Fibroblast of skin of abdomen (primary cell): ENCODE results near the gene IGIP.

Experiments
- DNase-seq: peaks from one replicate; pipeline ENCODE4 v3.0.0-alpha.2; 2013

Gene IGIP

DNA sequence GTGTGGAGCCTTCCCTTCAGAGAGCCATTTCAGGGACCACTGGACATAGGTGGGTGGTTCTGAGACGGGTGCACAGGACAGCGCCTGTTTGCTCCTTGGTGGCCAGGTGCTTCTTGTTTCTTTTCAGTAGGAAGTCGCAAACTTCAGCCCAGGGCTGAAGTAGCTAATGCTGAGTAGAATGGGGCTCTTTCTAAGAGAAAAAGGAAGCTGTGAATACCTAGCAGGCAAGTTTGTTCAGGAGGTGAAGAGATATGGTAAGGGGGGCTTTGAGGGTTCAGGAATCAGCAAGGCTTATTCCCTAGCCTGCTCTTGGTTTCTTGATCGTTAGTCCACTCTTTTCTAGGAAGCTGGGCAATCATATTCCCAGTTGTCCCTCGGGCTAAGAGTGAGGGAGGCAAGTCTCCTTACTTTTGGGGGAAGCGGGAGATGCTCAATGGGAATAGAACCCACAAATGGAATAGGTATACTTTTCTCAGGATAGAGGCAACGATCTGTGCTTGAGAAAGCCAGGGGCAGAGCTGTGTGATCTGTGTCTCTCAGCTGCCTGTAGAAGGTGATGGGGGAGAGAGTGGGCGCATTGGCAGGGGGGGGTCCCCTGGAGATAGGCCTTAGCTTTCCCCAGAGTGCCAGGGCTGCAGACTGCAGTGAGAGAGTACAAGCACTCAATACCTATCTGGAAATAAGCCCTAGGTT lies 13.7 kb upstream of the IGIP start:
- no peak for DNase-seq

DNA sequence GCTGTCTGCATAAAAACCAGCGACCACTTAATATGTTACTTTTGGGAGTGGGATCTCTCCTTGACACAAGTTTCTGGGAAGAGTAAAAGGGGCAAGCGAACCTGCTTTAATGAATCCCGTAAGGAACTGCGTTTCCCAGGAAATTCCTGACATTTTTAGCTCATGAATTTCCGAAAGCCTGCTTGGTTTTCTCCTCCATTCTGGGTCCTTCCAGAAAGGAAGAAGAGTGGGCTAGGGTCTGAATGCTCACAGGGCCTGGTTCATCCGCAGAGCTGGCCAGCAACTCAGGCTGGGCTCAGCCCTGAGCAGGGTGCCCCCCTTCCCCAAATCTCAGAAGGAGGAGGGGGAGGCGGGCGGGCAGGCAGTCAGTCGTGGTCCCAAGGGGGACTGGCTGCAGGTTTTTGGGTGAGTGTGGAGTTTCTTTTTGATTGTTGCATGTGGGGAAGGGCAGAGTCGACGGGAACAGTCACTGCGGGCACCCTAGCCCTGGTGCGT lies 13.0 kb upstream of the IGIP start:
- DNase-seq: peak; percentile 60

DNA sequence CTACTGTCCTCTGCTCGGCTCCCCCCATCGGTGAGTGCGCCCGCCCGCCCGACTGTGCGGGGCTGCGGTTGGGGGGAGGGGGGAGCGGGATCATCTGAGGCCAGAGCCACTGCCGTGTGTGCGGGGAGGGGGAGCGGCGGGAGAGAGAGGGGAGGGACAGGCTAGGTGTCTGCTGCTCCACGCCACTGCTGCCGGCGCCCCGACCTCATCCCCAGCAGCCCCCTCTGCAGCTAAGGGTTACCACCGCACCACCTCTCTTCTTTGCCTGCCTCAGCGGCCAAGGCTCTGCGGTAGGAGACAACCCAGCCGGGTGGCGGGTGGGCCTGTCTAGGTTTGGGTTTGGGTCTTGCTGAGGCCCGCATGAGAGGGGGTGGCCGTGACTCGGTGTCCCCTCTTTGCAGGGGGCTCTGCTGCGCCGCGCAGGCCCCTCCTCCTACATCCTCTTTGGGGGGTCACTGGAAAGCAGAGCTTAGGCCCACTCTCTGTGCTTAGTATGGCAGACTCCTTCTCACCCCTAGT lies 12.5 kb upstream of the IGIP start:
- DNase-seq: peak; percentile 24

DNA sequence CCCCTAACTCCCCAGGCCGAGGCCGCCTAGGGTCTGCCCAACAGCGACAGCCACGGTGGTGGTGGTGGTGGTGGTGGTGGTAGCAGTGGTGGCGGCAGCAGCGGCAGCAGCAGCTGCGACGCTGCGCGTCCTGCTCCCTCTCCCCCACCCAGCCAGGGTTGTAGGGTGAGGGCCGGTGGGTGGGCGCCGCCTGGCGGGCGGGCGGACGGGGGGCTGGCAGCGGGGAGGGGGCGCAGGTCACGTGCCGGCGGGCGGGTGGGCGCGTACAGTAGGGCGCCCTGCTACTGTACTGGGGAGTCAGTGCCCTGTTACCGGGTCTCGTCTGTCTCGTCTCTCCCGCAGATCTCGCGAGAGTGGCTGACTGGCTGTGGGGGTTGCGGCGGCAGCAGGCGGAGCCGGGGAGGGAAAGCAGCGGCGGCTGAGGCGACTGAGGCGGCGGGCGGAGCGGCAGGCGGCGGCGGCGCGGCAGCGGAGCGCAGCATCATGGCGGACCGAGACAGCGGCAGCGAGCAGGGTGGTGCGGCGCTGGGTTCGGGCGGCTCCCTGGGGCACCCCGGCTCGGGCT lies 12.0 kb upstream of the IGIP start, which contains the start of gene PURA:
Gene PURA, plus strand, starts transcription at position 411 of the 565 bp plus-strand sequence. Its CDS starts 73 bp downstream, at position 484.
- DNase-seq: peak; percentile 96

DNA sequence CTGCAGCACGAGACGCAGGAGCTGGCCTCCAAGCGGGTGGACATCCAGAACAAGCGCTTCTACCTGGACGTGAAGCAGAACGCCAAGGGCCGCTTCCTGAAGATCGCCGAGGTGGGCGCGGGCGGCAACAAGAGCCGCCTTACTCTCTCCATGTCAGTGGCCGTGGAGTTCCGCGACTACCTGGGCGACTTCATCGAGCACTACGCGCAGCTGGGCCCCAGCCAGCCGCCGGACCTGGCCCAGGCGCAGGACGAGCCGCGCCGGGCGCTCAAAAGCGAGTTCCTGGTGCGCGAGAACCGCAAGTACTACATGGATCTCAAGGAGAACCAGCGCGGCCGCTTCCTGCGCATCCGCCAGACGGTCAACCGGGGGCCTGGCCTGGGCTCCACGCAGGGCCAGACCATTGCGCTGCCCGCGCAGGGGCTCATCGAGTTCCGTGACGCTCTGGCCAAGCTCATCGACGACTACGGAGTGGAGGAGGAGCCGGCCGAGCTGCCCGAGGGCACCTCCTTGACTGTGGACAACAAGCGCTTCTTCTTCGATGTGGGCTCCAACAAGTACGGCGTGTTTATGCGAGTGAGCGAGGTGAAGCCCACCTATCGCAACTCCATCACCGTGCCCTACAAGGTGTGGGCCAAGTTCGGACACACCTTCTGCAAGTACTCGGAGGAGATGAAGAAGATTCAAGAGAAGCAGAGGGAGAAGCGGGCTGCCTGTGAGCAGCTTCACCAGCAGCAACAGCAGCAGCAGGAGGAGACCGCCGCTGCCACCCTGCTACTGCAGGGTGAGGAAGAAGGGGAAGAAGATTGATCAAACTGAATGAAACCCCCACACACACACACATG lies 11.2 kb upstream of the IGIP start:
- DNase-seq: peak; percentile 37

DNA sequence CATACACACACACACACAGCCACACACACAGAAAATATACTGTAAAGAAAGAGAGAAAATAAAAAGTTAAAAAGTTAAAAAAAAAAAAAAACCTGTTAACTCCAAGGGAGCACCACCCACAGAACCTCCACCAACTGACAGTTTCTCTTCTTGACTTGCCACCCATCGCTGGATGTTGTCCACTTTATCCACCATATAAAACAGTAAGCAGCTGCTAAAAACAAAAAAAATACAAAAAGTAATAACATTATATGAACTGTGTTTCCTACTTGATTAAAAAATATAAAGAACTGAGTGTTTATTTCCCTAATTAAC lies 10.6 kb upstream of the IGIP start:
- no peak for DNase-seq

DNA sequence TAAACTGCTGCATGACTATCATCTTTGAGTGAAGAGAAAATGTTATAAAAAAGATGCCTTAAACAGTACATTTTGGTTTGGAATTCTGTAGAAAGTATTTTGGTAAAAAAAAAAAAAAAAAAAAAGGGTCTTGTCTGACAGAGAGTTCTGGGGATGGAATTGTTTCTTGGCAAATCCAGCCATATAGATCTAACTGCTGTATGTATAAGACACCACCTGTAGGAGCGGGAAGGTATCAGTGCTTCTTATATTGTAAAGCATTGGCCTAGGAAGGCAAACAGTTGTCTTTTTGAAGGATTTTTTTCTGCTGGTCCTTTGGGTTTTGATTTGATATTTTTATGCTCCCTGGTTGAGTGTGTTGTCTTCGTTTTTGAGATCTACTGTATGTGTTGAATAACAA lies 9.0 kb upstream of the IGIP start:
- no peak for DNase-seq

DNA sequence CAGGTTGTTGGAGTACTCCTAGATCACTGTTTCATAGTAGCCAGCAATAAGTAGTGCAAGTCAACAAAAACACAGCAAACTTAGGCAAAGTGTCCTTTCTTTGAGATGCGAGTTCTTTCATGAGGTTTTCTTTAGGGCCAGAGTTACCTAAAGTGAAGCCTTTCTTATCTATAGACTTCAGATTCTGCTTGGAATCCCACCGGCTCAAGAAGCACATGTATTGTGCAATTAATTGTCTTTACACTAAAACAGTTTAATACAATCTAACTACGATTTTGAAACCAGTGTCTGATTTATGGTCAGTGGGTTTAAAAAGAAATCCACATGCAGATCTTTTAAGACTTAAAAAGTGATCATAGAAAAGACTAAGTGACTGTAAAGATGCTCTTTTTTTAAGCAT lies 8.2 kb upstream of the IGIP start:
- no peak for DNase-seq

DNA sequence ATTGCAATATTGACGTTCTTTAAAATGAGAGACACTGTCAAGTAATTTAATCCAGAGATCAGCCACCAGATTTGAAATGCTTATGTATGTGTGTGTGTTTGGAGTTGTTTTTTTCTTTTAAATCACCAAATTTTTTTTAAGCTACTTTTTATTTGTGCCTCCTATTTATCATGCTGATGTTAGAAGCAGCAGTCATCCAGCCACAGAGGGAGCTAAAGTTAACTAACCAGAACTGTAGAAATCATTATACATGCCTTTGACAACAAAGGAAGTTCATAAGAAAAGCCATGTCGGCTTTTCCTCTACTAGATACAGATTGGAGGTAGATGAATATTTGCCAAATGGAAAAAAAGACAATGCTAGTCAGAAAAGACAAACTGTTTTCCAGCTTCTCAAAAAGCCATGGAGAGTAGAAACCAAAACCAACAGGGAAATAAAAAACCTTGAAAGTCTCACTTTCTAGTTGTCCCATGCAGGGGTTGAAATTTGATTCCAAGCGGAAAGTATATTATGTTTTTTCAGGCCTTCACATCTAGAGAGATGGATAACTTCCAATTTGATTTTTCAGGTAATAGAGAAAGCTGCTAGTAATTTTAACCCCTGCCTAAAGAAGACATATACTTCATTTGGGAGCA lies 7.3 kb upstream of the IGIP start:
- DNase-seq: no peak

DNA sequence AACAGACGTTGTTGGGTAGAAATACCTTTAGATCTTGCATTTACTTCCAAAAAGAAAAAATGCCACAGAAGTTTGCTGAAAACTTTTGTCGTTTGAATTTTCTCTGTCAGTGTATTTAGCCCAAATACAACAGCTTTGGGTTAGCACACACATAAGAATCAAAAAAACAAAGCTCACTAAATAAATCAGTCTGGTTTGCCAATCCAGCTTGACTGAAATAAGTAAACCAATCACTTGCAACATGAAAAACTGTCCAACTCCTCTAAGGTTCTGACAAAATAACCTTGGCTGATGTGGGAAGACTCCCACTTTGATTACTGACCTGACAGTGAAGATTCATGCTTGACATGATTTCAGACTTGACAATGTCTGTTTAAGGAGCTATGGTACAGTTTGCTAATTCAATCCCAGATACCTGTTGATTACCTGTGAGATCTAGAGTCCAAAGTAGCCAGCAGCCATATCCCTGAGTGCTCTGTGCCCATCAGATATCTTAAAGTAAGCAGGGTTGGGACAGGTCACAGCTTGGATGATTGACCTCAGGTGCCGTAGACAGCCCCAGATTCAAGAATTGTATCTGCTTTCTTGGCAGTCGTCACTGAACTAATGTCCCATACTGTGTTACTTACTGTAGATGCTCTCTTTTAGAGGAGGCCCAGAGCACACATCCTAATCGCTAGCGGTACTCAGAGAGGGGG lies 727 bp downstream of the IGIP start:
- no peak for DNase-seq

DNA sequence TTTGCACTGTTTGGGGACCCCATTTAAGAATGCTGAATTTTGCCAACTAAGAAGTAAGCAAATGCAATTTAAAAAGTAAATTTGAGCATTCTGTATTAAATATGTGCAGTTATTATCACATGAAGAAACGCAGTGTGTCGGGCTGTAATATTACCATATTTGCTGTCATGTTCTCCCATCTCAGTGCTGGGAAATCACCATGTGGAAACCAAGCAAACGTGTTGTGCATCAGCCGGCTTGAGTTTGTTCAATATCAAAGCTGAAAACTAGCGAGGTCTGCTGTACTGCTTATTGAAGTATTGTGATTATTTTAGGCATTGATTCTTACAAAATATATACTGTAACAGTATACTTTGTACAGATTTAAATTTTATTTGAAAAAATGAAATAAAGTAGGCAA lies 2.6 kb downstream of the IGIP start:
- DNase-seq: no peak

DNA sequence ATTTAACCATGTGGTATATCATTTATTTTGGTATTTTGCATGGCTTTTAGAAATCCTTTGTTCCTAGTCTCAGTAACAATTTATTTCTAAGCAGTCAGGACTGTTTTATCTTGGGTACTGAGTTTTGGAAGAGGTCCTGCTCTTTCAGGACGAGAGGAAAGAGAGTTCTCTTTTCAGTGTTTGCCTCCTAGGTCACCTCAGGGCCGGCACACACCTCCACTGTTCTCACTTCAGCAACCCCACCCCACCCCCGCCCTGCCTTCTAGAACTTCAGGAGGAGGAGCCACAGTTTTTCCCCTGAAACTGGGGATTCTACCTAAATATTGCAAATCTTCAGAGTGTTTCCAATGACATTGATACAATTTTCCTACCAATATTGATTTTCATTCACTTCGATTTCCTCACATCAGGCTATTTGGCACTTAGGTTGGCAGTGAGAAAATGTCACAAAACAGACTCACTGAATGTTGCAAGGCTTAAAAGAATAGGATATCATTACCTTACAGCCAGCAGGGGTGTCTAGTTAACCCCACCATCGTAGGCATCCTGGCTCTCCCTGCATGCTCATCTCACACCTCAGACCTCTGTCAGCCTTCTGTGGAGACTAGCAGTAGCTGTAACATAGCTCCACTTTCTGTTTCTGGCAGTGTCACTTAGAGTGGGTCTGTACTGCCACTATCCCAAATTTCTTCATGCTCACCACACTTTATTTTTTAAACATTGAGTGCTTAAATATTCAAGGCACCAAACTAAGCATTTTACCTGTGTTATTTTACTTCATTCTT lies 5.4 kb downstream of the IGIP start:
- no peak for DNase-seq

DNA sequence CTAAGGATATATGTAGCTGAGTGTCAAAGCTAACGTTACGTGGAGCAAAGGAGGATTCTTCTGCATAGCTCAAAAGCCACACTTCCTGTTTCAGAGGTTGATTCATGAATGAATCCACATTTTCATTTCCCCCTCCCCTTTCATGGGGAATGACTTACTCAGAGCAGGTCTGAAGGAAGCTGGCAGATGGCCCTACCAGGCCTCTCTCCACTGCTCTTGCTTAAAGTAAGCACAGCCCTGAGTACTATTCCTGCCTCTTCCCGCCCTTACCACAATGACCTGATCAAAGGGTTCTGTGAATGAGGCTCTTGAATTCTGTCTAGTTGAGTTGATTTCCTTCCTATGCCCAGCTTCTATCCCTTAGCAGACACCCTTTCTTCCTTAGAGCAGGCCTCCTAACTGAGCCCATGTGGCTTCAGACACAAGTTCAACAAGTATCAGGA lies 6.3 kb downstream of the IGIP start:
- DNase-seq: peak; percentile 96

DNA sequence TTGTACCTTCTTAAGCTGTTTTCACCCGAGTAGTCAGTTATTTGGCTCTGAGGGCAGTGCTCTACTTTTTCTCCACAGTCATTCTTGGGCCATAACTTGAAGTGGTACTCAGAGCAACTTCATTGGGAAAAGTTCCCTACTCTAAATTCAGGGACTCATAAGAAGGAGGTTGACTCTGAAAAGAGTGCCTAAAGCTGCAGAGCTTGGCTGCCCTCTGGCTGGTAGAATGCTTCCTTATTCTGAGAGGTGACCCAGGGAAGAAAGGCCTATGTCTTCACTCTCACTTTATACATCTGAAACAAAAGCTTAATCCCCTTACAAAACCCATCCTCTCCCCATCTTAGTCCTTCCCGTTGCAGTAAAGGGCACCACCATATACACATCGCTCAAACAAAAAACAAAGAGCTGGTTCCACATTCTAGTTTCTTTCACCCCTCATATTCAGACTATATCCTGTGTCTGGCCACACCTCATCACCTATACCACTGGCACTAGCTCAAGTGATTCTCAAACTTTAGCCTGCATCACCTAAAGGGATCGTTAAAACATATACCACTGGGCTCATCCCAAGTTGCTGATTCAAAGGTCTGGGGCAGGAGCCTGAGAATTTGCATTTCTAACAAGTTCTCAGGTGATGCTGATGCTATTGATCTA lies 7.9 kb downstream of the IGIP start:
- no peak for DNase-seq

DNA sequence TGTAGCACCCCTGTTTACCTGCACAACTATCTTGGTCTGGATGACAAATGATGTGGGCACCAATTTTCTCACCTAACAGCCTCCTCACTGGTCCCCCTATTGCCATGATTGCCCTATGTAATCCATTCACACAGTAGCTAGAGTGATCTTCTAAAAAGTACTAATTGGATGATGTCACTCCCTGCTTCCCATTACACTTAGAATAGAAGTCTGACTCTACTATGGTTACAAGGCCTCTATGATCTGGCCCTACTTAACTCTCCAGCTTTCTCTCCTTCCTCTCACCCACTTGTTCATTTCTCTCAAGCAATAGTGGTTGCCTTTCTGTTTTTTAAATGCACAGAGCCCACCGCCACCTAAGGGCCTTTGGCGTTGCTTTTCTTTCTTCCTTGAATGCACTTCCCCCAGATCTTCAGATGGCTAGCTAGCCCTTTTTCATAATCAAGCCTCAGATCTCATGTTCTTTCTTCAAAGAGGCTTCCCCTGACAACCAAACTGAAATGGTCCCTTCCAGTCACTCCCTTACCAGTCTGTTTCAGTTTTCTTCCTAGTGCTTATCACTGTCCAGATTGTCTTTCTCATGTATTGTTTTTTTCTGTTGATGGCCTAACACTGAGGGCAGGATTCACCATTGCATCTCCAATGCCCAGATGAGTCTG lies 8.7 kb downstream of the IGIP start:
- no peak for DNase-seq

DNA sequence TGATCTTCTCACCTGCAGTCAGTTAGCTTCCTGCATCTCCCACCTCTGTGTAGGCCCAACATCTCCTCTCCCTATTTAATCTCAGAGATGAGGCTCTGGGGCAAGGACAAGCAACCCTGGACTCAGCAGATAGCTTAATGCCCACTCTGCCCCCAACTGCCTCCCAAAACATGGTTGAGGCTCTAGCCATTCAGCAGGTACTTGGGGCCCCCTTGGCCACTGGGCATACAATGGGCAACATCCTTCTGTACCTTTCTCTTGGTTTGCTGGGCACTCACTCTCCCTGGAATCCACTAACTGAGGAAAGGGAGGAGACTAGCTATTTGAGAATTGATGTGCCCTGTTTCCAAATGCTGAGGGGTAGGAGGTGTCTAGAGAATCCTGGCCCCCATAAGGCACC lies 9.4 kb downstream of the IGIP start:
- DNase-seq: no peak

DNA sequence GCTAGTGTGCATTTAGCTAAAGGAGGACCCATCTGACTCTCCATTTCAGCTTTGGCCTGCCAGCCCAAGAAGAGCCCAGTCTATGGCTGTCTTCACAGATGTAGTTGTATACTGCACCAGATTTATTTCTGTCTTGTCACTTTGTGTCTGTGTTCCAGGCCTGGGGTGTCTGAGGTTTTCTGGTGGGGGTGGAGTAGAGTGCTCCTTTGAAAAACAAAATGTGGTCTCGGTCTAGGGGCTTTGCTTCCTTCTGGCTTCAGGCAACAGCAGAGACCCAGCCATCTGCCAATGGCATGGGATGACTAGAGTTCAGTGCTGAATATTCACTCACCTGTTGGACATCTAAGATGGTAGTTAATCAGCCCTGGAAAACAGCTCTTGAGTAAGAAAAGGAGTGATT lies 10.9 kb downstream of the IGIP start:
- no peak for DNase-seq

DNA sequence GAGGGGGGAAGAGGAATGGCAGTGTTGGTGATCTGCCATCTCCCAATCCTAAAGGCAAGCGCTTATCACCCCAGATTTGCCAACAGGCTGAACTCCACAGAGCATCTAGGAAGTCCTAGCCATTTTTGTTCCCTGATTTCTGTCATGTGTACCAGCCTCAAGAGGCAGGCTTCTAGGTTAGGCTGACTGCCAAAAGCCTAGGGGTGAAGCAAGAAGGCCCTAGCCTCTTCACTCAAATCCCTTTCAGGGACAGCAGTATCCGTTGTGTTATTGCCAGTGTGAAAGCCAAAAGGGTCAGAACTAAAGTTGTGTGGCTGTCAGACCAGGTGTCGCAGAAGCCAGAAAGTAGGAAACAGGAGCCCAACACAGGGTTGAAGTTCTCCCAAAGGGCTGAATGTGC lies 14.7 kb downstream of the IGIP start:
- no peak for DNase-seq

DNA sequence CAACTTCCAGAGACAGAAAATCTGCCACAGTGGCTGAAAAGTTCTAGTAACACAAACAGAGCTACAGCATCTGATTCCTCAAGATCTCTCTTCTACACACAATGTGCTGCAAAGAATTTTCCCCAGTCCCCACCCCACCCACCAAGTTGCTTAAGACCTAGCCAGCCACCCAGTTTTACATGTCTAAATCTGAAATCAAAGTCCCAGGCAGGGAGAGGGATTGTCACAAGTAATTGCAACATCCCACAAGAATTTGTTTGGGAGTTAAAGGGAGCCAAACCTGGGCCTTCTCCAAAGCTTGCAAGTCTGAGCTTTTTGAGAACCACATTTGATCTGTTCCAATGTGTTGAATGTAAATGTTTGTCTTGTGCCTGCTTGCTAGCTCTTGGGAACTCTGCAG lies 15.5 kb downstream of the IGIP start:
- peak; percentile 50 for DNase-seq

DNA sequence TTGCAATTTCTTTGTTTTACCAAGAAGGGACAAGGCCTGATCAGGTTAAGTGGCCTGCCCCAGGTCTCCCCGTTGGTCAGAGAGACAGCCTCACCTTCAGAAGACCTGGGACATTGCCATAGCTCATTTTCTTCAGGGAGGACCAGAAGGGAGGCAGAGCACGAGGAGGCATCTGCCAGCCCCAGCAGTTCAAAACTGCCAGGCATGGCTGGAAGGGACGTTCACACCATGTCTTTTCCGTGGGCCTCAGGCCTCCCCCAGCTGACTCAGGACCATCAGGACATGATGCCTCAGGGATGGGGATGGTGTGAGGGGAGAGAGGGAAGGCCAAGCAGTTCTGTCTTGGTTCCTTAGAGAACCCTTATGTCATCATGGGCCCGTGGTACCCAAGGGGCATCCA lies 16.5 kb downstream of the IGIP start:
- no peak for DNase-seq
